ACC112 (cell line): ENCODE results near the gene OXSR1.

Experiments used
- H2AFZ ChIP-seq: fragments of 200-600 bp; sonication (generic); one replicate; pipeline ENCODE4 v1.6.0; 2017; ENCODE audit warnings: antibody characterized with exemption, low read length; ENCODE audit not compliant: unreplicated experiment
- H3K27ac ChIP-seq: fragments of 200-600 bp; sonication (generic); 2 replicates; pipeline ENCODE4 v1.5.1; 2014; ENCODE audit warnings: low read depth, mild to moderate bottlenecking, antibody characterized with exemption, low read length, moderate library complexity
- H3K27me3 ChIP-seq: fragments of 200-600 bp; sonication (generic); 2 replicates; pipeline ENCODE4 v1.6.1; 2014; ENCODE audit warnings: mild to moderate bottlenecking, antibody characterized with exemption, low read length, moderate library complexity, mixed read lengths; ENCODE audit not compliant: insufficient read depth
- H3K36me3 ChIP-seq: fragments of 200-600 bp; sonication (generic); 2 replicates; pipeline ENCODE4 v1.6.1; 2016; ENCODE audit warnings: mild to moderate bottlenecking, antibody characterized with exemption, low read length, moderate library complexity, mixed read lengths; ENCODE audit not compliant: insufficient read depth
- H3K4me1 ChIP-seq: fragments of 200-600 bp; sonication (generic); one replicate; pipeline ENCODE4 v1.6.1; 2016; ENCODE audit warnings: low read length, mixed read lengths; ENCODE audit not compliant: insufficient read depth, unreplicated experiment, control insufficient read depth
- H3K4me3 ChIP-seq: fragments of 200-600 bp; sonication (generic); 2 replicates; pipeline ENCODE4 v1.5.1; 2014; ENCODE audit warnings: mild to moderate bottlenecking, low read depth, low read length
- H3K79me2 ChIP-seq: fragments of 200-600 bp; sonication (generic); one replicate; pipeline ENCODE4 v1.6.0; 2016; ENCODE audit warnings: low read length; ENCODE audit not compliant: control insufficient read depth, unreplicated experiment, insufficient read depth

The OXSR1 gene

DNA sequence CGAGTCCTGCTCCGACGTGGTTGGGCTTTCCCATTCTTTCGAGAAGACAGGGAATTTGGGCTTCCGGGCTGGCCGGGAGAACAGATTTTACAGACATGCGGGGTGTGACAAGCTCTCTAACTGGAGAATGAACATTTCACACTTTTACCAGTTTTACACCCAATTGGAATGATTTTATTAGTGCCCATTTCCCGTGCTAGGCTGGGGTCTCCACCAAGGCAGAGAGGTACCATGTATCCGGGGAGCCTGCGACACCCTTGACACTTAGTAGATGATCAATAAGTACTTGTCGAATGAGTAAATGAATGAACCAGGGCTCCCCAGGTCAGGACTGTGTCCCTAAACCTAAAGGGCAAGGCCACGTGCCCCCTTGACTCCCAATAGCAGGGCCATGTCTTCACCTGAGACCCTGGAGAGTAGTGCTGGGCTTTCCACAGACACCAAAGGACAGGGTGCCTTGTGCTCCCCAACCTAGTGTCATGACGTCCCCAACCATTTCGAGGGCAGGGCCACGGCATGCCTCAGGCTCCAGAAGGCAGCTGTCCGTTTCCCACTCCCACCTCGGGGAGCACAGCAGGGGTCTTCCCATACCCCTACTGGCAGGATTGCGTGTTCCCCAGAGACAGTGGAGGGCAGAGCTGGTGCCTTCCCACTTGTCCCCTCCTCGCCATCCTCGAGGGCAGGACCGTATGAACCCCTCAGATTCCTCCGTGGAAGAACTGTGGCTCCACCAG lies 27.6 kb upstream of the OXSR1 start:
- peaks cover 33% of the 10 kb centered on the region for H3K4me1 ChIP-seq
- H3K36me3 ChIP-seq = peaks cover 4% of the 10 kb centered on the region; the same call in 1 of the 2 replicates
- peak overlapping the region; percentile 75 for H3K27ac ChIP-seq
- peak overlapping the region; percentile 97 for H2AFZ ChIP-seq
- H3K27me3 ChIP-seq = no peaks in the 10 kb centered on the region
- peaks cover 37% of the 10 kb centered on the region for H3K79me2 ChIP-seq
- peak overlapping the region; percentile 99 for H3K4me3 ChIP-seq

DNA sequence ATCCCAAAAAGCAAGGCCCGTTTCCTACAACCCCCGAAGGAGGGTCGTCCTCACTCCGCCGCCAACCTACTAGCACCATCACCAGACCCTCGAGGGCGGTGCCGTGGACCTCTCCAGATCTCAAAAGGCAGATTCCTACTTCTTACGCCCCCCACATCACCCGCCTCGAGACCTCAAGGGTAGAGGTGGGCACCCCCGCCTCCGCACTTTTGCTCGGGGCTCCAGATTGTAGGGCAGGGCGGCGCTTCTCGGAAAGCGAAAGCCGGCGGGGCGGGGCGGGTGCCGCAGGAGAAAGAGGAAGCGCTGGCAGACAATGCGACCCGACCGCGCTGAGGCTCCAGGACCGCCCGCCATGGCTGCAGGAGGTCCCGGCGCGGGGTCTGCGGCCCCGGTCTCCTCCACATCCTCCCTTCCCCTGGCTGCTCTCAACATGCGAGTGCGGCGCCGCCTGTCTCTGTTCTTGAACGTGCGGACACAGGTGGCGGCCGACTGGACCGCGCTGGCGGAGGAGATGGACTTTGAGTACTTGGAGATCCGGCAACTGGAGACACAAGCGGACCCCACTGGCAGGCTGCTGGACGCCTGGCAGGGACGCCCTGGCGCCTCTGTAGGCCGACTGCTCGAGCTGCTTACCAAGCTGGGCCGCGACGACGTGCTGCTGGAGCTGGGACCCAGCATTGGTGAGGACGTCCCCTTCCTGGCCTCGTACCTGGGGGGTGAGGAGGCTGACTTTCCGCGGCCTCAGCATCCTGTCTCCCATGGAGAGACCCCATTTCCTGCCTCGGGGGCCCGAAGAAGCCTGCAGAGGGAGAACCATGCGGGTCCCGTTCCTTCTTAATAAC lies 26.8 kb upstream of the OXSR1 start, which contains the start of gene MYD88:
Gene MYD88, plus strand, starts transcription at position 313 of the 842 bp plus-strand sequence. Its CDS starts 40 bp downstream, at position 353.
- H3K4me1 ChIP-seq = peaks cover 26% of the 10 kb centered on the region

DNA sequence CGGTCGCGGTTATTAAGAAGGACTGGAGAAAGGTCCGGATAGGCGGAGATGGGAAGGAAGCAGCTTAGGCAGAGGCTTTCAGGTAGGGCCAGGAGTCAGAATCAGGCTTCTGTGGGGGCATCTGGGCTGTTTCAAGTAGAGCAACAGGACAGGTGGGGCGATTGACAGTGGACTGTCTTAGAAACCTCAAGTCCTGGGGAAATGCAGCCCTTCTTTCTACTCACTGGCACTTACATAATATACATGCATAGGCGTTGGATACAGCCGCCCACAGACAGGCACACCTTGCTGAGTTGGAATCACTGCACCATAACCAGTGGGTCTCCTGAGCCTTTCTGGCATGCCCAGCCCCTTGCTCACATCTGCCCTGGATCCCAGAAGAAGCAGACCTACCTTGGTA lies 26.1 kb upstream of the OXSR1 start:
- H3K4me1 ChIP-seq = peaks cover 21% of the 10 kb centered on the region
- H2AFZ ChIP-seq = peak overlapping the region; percentile 97
- H3K27ac ChIP-seq = no peak overlapping the region
- no peaks in the 10 kb centered on the region for H3K27me3 ChIP-seq
- peaks cover 37% of the 10 kb centered on the region for H3K79me2 ChIP-seq
- peaks cover 3% of the 10 kb centered on the region; the same call in 1 of the 2 replicates for H3K36me3 ChIP-seq
- peak overlapping the region; percentile 99 for H3K4me3 ChIP-seq

More for the DNA sequence above, 26.8 kb upstream of the OXSR1 start, which contains the start of gene MYD88:
- Histone ChIP-seq H3K27ac (peak within 1 kb of the TSS; percentile 75), H3K4me3 (peak within 1 kb of the TSS; percentile 99), H2AFZ (peak within 1 kb of the TSS; percentile 97), H3K79me2 (peaks cover 37% of the 10 kb centered on the region), H3K27me3 (no peaks in the 10 kb centered on the region), H3K36me3 (peaks cover 4% of the 10 kb centered on the region; the same call in 1 of the 2 replicates)

DNA sequence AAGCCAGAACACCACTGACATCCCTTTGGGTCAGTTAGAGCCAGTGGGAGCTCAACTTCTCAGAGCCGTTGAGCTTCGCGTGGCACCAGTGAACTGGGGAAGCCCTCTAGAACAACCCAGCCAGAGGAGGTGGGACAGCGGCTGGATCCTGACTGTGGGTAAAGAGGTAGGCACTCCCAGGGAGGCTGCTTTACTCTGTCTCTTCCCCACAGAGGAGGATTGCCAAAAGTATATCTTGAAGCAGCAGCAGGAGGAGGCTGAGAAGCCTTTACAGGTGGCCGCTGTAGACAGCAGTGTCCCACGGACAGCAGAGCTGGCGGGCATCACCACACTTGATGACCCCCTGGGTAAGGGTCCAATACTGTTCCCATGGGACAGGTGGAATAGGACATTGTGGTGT lies 25.7 kb upstream of the OXSR1 start:
- no peaks in the 10 kb centered on the region for H3K36me3 ChIP-seq
- H3K27ac ChIP-seq = no peak overlapping the region
- no peak overlapping the region for H2AFZ ChIP-seq
- H3K4me1 ChIP-seq = peaks cover 20% of the 10 kb centered on the region
- peak overlapping the region; percentile 99 for H3K4me3 ChIP-seq
- no peaks in the 10 kb centered on the region for H3K27me3 ChIP-seq
- H3K79me2 ChIP-seq = peaks cover 37% of the 10 kb centered on the region

DNA sequence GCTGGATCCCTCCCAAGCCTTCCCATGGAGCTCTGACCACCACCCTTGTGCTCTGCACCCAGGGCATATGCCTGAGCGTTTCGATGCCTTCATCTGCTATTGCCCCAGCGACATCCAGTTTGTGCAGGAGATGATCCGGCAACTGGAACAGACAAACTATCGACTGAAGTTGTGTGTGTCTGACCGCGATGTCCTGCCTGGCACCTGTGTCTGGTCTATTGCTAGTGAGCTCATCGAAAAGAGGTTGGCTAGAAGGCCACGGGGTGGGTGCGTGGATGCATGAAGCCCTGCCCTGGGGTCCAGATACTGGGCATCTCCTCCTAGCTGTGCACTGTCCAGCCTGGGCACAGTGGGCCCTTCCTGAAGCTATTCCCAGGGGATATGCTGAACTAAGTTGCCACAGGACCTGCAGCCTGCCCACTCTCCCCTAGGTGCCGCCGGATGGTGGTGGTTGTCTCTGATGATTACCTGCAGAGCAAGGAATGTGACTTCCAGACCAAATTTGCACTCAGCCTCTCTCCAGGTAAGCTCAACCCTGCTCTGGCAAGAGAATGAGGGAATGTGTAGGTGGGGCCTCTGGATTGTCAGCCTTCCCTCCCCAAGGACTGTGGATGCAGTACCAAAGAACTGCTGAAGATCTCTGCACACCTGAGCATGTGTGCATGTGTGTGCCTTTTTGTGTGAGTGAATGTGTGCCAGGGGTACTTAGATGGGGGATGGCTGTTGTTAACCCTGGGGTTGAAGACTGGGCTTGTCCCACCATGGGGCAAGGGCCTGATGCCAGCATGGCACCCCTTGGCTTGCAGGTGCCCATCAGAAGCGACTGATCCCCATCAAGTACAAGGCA lies 24.8 kb upstream of the OXSR1 start:
- Histone ChIP-seq H3K36me3 (no peaks in the 10 kb centered on the region), H2AFZ (no peak overlapping the region), H3K27ac (no peak overlapping the region), H3K27me3 (no peaks in the 10 kb centered on the region), H3K79me2 (peaks cover 35% of the 10 kb centered on the region), H3K4me1 (peaks cover 20% of the 10 kb centered on the region), H3K4me3 (peak overlapping the region; percentile 99)

DNA sequence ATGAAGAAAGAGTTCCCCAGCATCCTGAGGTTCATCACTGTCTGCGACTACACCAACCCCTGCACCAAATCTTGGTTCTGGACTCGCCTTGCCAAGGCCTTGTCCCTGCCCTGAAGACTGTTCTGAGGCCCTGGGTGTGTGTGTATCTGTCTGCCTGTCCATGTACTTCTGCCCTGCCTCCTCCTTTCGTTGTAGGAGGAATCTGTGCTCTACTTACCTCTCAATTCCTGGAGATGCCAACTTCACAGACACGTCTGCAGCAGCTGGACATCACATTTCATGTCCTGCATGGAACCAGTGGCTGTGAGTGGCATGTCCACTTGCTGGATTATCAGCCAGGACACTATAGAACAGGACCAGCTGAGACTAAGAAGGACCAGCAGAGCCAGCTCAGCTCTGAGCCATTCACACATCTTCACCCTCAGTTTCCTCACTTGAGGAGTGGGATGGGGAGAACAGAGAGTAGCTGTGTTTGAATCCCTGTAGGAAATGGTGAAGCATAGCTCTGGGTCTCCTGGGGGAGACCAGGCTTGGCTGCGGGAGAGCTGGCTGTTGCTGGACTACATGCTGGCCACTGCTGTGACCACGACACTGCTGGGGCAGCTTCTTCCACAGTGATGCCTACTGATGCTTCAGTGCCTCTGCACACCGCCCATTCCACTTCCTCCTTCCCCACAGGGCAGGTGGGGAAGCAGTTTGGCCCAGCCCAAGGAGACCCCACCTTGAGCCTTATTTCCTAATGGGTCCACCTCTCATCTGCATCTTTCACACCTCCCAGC lies 24.0 kb upstream of the OXSR1 start:
- Histone ChIP-seq H3K79me2 (peaks cover 27% of the 10 kb centered on the region), H2AFZ (no peak overlapping the region), H3K27me3 (no peaks in the 10 kb centered on the region), H3K4me3 (no peak overlapping the region), H3K27ac (no peak overlapping the region), H3K4me1 (peaks cover 20% of the 10 kb centered on the region), H3K36me3 (no peaks in the 10 kb centered on the region)

DNA sequence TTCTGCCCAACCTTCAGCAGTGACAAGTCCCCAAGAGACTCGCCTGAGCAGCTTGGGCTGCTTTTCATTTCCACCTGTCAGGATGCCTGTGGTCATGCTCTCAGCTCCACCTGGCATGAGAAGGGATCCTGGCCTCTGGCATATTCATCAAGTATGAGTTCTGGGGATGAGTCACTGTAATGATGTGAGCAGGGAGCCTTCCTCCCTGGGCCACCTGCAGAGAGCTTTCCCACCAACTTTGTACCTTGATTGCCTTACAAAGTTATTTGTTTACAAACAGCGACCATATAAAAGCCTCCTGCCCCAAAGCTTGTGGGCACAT lies 23.4 kb upstream of the OXSR1 start:
- Histone ChIP-seq H3K4me3 (no peak overlapping the region), H3K36me3 (no peaks in the 10 kb centered on the region), H3K79me2 (peaks cover 22% of the 10 kb centered on the region), H2AFZ (no peak overlapping the region), H3K27ac (no peak overlapping the region), H3K27me3 (no peaks in the 10 kb centered on the region), H3K4me1 (peaks cover 20% of the 10 kb centered on the region)

DNA sequence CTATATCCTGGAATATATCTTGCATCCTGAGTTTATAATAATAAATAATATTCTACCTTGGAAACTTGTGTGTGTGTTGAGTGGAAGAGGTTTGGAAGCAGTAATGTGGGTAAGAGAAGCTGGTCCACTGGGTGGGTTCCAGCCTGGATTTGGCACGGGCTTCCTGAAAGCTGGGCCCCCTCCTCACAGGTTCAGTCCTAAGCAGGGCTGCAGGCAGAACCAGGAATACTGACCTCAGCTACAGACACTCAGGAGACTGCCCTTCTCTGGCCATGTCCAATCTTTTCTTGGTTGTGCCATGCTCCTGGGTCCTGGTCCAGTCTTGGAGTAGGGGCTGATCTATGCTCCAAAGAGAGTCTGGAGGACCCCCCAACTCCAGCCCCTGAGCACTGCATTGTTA lies 22.4 kb upstream of the OXSR1 start:
- Histone ChIP-seq H3K79me2 (peaks cover 22% of the 10 kb centered on the region), H3K4me1 (peaks cover 15% of the 10 kb centered on the region), H3K36me3 (no peaks in the 10 kb centered on the region), H3K27ac (no peak overlapping the region), H2AFZ (no peak overlapping the region), H3K4me3 (no peak overlapping the region), H3K27me3 (no peaks in the 10 kb centered on the region)

DNA sequence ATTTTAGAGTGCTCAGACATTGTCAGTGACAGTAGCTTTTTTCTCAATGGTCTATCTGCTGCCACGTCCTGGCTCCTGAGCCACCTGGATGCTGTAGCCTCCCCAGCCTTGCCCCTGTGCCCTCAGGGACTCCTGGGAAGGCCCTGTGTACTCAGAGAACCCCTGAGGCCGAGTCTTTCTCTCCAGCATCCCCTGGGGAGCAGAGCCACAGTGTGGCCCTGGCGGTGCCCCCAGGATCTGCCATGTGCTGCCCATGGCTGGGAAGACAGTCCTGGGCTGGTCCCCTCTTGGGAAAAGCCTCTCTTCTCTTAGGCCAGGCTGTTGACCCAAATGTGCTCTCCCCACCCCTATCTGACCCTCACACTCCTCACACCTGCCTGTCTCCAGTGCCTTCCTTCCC lies 21.8 kb upstream of the OXSR1 start:
- no peaks in the 10 kb centered on the region for H3K27me3 ChIP-seq
- no peak overlapping the region for H2AFZ ChIP-seq
- no peak overlapping the region for H3K27ac ChIP-seq
- no peaks in the 10 kb centered on the region for H3K36me3 ChIP-seq
- H3K4me3 ChIP-seq = no peak overlapping the region
- H3K79me2 ChIP-seq = peaks cover 22% of the 10 kb centered on the region
- H3K4me1 ChIP-seq = peaks cover 12% of the 10 kb centered on the region

DNA sequence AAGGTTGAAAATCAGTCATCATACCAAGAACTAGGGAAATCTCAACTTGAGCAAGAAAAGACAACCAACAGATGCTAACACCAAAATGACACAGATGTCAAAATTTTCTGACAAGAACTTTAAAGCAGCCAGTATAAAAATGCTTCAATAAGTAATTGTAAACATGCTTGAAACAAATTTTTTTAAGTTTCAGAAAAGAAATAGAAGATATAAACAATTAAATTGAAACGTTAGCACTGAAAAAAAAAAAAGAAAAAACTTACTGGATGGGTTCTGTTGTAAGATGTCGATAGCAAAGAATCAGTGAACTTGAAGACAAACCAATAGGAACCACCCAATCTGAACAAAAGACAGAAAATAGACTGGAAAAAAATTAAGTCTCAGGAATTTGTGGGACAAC lies 18.8 kb upstream of the OXSR1 start:
- Histone ChIP-seq H3K4me1 (peaks cover 3% of the 10 kb centered on the region), H3K79me2 (no peaks in the 10 kb centered on the region), H3K4me3 (no peak overlapping the region), H3K36me3 (no peaks in the 10 kb centered on the region), H3K27me3 (no peaks in the 10 kb centered on the region), H2AFZ (no peak overlapping the region), H3K27ac (no peak overlapping the region)
